ENCODE data around the gene GOLGA8S. TPM values are rescaled to one million over a fixed set of nuclear protein-coding genes. Genes with fewer than 3 reads are reported as not detected.

GOLGA8S gene
- total RNA-seq, 1 donor from 2014 or later: 0.32 TPM

Other genes starting within 250 kb of the GOLGA8S start
- not detected in 3 replicates for gene GOLGA6L1, start 217.9 kb upstream of the GOLGA8S start, total RNA-seq
- not detected in 3 replicates for gene GOLGA6L26, start 20.6 kb upstream of the GOLGA8S start, total RNA-seq
- not detected in 3 replicates for gene GOLGA6L2, start 92.5 kb downstream of the GOLGA8S start, total RNA-seq
- gene MKRN3, start 210.9 kb downstream of the GOLGA8S start, total RNA-seq: not detected in 3 replicates